OCI-LY3 (cell line): Measurements from ENCODE around the gene GLYR1.
"Not testable (repeated sequence)": the region's sequence is repeated elsewhere in the genome, so short reads cannot be mapped to it uniquely, and the experiment has no call there.

Experiments used
- CTCF ChIP-seq: fragments of 200-600, 300-600 bp; sonication (generic); IDR thresholded peaks from 2 replicates; pipeline ENCODE4 v1.5.1; 2014; ENCODE audit warnings: antibody characterized with exemption, low read length, low read depth
- EZH2phosphoT487 ChIP-seq: fragments of 200-600 bp; shearing (Covaris generic); IDR thresholded peaks from 2 replicates; pipeline ENCODE4 v1.6.1; 2018; ENCODE audit warnings: antibody characterized with exemption, mixed run types, low read depth

DNA sequence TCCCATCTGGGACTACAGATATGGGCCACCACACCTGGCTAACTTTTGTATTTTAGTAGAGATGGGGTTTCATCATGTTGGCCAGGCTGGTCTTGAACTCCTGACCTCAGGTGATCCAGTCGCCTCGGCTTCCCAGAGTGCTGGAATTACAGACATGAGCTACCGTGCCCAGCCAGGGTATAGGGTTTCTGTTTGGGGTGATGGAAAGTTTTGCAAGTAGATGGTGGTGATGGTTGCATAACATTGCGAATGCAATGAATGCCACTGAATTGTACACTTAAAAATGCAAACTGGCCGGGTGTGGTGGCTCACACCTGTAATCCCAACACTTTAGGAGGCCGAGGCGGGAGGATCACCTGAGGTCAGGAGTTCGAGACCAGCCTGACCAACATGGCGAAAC is 49.7 kb upstream of the GLYR1 start:
- not testable (repeated sequence) for TF ChIP-seq CTCF, EZH2phosphoT487
